ENCODE measurements around the gene BLCAP.
A peak's percentile ranks its signal among the peaks of the same experiment; 100 is the strongest.

BLCAP gene

DNA sequence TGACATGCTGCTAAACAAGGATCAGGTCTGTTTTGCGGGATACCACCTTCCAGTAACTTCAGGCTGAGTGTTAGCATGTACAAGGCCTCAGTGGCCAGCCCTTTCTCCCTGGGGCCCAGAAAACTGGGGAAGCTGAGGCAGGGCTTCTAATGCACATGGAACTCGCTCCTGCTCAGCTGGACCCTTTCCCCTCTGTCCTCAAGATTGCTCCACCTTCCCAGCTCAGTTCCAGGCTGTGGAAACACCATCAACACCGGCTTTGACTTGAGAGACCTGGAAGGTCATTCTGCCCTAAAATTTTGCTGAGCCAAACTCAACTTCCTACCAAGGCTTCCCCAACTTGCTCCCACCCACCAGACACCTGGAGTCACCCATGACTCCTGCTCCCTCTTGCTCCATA lies 4.2 kb upstream of the BLCAP start:
- no peak for DNase-seq (ENCODE audit: extremely low read depth in 1 of 2, low read depth in 1 of 2)

DNA sequence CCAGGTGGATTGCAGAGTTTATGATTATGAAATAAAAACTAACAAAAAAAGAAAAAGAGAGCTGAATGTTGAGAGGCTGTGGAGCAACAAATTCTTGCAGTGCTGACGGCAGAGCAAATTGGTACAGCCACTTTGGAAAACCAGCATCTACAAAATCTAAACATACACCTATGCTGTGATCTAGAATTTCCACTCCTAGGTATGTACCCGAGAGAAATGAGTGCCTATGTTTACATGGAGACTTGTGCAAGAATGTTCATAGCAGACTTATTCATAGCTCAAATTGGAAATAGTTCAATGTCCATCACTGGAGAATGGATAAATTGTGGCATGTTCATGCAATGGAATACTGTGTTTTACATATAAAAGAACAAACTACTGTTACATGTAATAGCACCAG lies 3.0 kb upstream of the BLCAP start:
- DNase-seq (ENCODE audit: extremely low read depth in 1 of 2, low read depth in 1 of 2), result no peak

DNA sequence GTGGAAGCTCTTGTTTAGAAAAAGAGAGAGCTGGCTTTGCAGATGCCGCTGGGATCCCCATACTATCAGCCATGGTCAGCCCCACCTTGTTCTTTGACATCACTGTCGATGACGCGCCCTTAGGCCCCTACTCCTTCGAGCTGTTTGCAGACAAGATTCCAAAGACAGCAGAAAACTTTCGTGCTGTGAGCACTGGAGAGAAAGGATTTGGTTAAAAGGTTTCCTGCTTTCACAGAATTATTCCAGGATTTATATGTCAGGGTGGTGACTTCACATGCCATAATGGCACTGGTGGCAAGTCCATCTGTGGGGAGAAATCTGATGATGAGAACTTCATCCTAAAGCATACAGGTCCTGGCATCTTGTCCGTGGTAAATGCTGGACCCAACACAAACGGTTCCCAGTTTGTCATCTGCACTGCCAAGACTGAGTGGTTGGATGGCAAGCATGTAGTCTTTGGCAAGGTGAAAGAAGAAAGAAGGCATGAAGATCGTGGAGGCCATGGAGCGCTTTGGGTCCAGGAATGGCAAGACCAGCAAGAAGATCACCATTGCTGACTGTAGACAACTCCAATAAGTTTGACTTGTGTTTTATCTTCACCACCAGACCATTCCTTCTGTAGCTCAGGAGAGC lies 2.4 kb upstream of the BLCAP start:
- DNase-seq (ENCODE audit: extremely low read depth in 1 of 2, low read depth in 1 of 2), result no peak

DNA sequence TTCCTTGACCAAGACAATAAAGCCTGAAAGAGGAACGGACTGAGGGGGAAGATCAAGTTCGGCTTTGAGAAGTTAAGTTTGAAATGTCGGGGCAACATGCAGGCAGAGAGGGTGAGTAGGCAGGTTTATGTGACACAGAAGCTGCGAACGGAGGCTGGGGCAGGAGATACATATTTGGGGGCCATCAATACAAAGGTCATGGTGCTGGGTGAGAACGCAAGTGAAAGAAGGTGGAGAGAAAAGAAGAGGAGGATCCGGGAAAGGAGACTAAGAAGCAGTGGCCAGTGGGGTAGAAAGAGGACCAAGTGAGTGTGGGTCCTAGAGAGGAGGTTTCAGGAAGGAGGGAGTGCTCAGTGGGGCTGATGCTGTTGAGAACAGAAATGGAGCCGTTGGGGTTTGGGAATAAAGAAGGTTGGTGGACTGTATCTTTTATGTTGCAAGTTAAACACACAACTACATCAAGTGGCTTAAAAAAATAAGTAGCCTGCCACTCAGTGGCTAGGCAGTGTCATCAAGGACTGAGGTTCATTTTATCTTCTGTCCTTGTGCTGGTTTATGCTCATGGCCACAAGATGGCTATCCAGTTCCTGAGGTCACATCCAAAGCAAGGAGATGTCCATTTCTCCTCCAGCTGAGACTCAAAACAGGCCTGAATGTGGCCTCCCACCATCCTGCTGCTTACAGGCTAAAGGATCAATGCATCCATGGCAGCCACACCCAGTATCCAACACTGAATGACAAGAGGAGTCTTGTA lies 1.7 kb upstream of the BLCAP start:
- DNase-seq (ENCODE audit: extremely low read depth in 1 of 2, low read depth in 1 of 2), result no peak

- DNase-seq (ENCODE audit: extremely low read depth in 1 of 2, low read depth in 1 of 2), result no peak
These were observed 954 bp upstream of the BLCAP start for GRCh38 chr20:37528446-37529213.

- DNase-seq (ENCODE audit: extremely low read depth in 1 of 2, low read depth in 1 of 2), result no peak
These were observed 638 bp downstream of the BLCAP start for GRCh38 chr20:37526839-37527637.

DNA sequence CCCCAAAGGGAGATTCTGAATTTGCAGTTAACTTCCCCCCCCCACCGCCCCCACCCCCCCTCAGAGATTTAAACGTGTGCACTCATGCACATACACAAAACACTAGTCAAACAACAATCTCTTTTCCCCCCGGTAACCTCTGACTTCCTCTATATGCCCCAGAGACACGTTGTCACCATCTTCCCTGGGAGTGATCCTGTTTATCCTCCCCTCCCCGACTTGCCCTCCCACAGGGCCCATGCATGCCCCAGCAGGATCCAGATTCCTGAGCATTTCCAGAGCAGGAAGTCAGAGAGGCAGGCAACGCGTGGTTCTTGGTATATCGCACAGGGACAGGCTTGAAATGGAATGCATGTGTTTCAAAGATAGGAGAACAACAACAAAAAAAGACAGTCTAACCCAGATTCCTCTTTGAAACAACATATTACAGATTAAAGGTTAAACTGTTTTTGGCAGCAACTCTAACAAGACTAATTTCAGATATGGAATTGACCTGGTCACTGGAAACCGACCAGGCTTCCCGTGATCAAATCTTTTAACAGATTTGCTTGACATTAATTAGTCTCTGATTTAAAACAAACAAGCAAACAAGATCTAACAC lies 1.3 kb downstream of the BLCAP start:
- DNase-seq (ENCODE audit: extremely low read depth in 1 of 2, low read depth in 1 of 2), result no peak

DNA sequence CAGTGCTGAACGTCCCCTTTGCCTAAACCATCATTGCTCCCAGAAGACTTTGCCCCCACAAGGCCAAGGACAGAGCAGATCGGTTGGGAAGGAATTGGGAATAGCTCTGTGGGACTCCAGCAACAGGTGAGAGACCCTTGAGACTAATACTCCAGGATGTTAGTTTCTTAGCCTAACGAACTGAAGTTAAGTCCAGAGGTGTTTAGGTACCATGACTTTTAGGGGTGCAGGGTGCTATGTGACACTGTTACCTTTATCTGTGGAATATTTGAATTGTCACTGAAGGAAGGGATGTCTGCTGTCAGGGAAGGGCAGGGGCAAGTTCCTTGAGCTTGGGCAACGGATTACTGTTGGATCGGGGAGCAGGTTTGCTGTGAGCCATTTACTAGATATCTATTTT lies 1.9 kb downstream of the BLCAP start:
- DNase-seq (ENCODE audit: extremely low read depth in 1 of 2, low read depth in 1 of 2), result no peak

DNA sequence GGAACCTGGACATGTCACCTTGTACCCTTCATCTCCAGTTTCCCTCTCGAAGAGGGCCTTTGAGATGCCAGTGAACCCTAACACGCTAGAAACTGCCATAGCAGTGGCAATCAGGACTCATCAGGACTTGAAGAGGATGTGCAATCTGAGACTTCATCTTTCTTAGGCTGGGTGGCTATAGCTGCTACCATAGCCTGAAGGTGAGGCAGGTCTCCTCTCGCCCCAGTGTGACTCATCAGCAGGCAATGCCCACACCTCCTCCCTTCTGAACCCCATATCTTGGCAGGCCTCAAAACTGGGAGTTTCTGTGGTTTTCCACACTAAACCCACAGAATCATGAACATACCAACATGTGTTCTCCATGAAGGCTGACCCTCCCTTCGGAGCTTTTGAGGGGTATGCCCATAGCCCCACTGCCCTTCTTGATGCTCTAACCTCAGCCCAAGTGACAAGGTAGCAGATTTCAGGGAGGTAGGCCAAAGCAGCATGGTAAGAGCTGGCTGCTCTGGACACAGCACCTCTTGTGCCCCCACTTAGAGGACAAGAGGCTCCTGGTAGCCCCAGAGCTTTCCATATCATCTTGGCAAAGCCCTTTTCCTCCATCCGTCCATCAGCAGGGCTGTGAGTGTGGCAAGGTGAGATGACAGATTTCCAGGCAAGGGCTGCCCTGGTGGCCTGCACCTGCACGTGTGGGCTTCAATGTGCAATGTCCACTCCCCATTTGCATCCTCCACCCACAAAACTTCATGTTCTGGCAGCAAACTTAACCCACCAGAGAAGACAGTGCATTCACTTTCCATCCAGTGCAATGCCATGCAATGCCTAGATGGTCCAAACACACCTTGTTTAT lies 2.6 kb downstream of the BLCAP start:
- peak in 1 of 2 donors; percentile 24 for DNase-seq (ENCODE audit: extremely low read depth in 1 of 2, low read depth in 1 of 2)

DNA sequence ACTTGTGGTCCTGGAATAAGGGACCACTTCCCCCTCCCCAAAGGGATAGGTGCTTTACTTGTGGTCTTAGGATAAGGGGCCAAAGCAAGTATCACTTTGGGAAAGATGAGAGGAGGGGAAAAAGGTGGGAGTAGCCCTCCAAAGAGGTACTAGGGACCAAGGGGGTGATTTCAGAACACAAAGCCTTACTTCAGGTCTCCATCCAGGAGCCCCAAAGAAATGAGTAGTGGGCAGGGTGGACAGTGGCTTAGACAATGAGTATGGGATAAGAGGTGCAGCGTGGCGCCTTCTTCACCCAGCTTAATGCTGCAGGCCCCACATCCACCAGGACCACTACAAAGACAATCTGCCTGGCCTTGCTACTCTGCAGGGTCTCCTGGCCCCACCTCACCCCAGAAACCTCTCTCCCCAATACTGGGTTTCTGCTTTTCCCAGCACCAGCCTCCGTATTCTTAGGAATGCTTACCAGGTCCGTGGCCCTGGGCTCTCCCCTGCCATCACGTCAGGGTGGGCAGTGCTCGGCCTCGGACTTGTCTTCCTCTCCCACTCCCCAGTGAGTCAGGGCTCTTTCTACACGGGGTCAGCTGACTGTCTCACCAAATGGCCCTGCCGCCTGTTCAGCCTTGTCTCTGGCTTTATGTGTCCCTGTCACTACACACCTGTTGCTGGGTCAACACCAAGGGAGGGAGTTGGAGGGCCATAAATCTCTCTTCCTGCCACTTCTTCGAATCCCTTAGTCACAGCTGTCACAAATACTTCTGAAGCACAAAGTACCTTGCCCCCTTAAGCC lies 3.6 kb downstream of the BLCAP start:
- no peak for DNase-seq (ENCODE audit: extremely low read depth in 1 of 2, low read depth in 1 of 2)

DNA sequence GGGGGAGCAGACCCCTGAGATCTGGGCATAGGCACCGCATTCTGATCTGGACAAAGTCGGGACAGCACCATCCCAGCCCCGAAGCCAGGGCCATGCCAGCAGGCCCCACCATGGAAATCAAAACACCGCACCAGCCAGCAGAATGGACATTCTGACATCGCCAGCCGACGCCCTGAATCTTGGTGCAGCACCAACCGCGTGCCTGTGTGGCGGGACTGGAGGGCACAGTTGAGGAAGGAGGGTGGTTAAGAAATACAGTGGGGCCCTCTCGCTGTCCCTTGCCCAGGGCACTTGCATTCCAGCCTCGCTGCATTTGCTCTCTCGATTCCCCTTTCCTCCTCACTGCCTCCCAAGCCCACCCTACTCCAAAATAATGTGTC lies 4.7 kb downstream of the BLCAP start:
- DNase-seq (ENCODE audit: extremely low read depth in 1 of 2, low read depth in 1 of 2), result no peak

- DNase-seq (ENCODE audit: extremely low read depth in 1 of 2, low read depth in 1 of 2), result no peak
These were observed 5.2 kb downstream of the BLCAP start for GRCh38 chr20:37522260-37523011.

DNA sequence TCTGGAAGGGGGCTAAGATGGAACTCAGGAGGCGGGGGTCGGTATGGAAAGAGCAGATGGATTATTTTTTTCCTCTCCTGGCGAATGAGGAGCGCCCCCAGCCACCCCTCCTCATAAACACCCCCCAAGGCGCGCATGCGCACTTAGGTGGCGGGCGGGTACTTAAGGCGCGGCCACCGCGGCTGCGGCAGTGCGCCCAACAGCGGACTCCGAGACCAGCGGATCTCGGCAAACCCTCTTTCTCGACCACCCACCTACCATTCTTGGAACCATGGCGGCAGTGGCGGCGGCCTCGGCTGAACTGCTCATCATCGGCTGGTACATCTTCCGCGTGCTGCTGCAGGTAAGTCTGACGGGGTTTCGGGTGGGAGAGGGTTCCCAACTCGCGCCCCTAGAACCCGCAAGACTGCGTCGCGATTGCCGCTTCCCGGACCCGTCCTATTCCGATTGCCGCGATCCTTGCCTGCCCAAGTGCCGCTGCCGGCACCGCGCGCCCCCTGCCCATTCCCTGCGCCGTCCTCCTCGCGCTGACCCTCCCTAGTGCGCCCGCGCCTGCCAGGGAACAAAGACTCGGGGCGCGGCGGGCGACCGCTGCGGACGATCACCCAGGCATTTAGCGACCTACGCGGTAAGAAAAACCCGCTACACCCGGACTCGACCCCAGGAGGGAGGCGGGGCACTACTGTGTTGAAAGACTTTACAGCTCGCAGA lies 6.5 kb downstream of the BLCAP start, which contains the start of gene NNAT:
Gene NNAT, plus strand, starts transcription at position 190 of the 711 bp plus-strand sequence. Its CDS starts 82 bp downstream, at position 272.
- DNase-seq (ENCODE audit: extremely low read depth in 1 of 2, low read depth in 1 of 2), result no peak

DNA sequence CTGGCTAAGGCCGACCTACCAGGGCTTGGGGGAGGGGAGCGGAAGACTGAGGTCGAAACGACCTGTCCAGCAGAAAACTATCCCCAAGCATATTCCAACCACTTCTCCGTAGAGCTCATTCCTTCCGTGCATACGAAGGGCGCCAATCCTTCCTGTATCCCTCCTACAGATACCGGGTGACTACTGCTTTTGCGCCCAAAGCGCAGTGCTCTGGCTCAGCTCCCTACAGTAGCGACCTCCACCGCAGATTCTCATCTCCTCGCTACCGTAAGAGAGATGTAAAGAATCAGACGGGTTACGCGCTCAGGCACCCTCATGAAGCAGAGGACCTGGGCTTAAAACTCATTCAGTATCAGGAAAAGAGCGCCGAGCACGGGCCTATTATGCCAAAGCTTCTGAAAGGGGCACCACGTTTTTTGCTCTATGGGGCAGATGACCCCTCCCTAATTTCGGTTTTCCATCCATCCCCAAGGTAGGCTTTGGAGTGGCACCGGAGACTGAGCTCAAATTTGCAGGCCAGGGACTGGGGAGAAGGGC lies 7.2 kb downstream of the BLCAP start:
- no peak for DNase-seq (ENCODE audit: extremely low read depth in 1 of 2, low read depth in 1 of 2)

- no peak for DNase-seq (ENCODE audit: extremely low read depth in 1 of 2, low read depth in 1 of 2)
These were observed 7.9 kb downstream of the BLCAP start for GRCh38 chr20:37519508-37520418.
